Iris pigment epithelial cell (primary cell): ENCODE measurements around the gene GH2.

Experiments used
- DNase-seq: peaks from one replicate; pipeline ENCODE4 v3.0.0-alpha.2; 2011; ENCODE audit warnings: low read depth

Gene GH2

GRCh38 chr17:63841350-63842172 lies 40.2 kb downstream of the GH2 start:
- DNase-seq = peak; percentile 54

DNA sequence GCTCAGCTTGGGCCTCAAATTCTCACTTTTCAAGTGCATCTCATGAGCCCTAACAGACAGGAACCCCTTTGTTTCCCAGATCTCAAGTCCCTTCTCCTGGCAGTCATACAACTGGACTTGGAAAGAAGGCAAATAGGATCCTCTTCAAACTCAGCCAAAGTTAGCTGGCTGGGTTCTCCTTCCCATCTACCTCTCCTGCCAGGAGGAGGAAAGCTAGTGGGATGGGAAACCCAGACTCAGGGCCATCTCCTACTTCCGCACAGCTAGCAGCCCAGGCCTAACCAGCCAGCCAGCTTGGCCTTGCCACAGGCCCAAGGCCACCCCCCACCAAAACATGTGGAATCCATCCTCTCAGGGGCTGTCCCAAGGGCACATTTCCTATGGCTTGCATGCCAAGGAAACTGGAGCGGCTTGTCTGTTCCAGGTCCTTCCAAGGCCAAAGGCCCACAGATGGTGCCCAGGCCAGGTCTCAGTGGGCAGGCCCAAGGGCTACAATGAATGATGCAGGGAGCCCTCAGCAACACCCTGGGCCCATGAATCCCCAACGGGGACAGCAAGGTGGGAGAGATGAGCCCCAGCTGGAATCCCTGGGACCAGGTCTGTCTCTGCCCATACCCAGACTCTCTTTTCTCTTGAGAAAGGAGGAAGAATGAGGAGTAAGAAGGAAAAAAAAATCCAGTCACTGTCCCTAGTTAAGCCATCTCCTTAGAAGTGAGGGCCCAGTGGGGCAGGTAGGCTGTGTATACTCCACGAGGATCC lies 41.0 kb downstream of the GH2 start:
- DNase-seq = no peak

DNA sequence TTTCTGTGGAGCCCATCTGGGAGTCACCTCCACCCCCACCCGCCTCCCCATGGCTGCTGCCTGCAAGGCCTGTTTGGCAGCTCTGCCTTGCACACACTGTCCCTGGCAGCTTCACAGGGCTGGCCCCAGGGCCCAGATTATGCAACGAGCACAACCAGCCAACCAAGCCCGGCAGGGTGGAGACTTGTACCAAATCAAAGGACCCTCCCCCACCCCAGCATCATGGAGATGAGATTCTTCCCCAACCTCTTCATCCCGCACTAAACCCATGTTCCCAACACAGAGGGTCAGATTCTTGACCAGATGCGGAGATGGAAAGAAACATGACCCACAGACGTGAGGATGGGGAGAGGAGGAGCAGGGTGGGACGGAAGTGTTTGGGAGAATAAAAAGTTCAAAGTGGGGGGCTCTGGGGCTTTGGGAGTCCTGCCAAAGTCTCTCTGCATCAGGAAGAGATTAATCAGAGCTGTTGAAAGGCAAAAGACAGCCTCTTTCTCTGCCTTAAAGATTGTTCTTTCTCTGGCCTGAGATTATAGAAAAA lies 43.0 kb downstream of the GH2 start:
- DNase-seq = peak; percentile 84

DNA sequence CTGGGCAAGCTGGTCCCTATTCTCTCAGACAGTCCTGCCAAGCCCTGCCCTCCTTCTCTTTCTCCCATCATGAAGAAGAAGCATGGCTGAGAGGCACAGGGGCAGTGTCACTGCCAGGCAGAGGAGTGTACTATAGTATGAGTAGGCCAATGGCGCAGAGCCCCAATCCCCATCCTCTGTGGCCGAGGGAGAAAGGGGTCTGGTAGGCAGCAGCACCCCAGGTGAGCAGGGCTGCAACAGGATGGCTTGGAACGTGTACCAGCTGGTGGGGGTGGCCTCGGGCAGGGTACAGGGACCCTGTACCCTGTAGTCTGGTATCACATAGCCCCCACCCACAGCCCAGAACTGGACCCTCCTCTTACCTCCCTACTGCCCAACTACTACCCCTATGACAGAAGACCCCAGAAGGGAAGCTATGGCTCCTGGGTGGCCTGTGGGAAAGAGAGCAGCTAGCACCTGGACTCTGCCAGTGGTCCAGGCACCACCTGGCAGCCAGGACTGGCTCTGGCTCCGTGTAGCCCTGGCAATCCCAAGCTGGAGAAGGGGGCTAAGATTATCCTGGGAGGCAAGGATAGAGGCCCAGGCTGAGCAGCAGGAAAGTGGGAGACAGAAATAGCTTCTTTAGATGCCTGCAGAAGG lies 43.7 kb downstream of the GH2 start:
- DNase-seq = no peak

DNA sequence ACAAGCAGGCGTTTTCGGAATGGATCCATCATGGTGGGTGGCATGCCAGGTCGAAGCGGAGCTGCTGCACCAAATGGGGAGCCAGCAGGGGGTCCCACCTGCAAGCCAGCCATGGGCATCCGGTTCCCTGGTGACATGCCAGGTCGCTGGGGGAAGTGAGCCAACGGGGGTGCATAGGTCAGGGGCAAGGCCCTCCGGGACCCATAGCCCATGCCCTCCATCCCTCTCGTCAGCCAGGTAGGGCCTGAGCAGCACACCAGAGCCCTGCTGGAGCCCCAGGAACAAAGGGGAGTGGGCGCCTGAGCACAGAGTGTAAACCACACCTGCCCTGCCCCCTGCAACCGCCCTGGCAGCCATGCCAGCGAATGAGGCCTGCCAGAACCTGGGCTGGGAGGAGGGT lies 44.3 kb downstream of the GH2 start:
- no peak for DNase-seq

- DNase-seq = no peak
These were observed 44.9 kb downstream of the GH2 start for GRCh38 chr17:63836811-63837210.

DNA sequence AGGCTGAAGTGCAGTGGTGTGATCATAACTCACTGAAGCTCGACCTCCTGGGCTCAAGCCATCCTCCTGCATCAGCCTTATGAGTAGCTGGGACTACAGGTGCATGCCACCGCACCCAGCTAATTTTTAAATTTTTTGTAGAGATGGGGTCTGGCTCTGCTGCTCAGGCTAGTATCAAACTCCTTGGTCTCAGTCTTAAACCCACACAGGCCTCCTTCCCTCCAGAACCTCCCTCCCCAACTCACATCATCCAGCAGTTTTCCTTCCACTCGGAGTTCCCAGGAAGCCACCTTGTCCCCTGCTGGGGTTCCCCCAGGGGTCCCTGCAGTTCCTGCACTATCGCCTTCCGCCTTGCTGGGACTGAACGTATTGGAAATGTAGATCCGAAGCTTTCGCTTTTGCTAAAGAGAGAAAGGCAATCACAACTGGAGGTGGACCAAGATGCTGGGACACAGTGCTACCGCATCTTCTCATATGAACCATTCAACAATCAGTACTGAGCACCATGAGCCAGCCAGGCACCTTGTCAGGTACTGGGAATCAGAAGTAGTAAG lies 46.5 kb downstream of the GH2 start:
- no peak for DNase-seq

DNA sequence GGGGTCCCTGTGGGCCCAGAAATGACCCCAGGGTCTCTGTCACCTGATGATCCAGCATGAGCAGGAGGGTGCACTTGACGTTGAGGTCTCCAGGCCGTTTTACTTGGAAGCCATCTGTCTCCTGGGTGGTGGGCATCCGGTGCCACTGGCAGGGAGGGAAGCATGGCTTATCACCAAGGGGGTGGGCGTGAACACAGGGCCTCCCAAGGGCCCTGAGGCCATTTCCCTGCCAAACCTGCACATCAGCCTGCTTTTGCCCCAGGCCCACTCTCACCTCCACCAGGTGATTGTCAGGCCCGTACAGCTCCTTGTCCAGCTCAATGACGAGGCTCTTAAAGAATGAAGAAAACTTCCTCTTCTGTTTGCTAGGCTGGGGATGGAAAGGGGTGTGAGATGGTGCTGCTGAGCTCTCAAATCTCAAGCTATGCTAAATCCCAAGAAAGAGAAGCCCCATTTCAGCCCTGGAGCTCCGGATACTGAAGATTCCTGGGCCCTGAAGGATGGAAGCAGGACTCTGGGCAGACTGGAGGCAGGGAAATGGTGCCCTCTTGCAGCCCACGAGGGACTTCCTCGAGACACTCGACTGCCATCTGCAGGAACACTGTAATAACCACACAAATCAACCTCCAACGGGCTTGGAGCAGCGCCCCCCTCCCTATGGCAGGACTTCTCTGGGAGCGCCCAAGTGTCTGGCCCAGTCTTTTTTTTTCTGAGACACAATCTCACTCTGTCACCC lies 47.1 kb downstream of the GH2 start:
- DNase-seq = peak; percentile 70

- no peak for DNase-seq
These were observed 47.9 kb downstream of the GH2 start for GRCh38 chr17:63833741-63834373.

DNA sequence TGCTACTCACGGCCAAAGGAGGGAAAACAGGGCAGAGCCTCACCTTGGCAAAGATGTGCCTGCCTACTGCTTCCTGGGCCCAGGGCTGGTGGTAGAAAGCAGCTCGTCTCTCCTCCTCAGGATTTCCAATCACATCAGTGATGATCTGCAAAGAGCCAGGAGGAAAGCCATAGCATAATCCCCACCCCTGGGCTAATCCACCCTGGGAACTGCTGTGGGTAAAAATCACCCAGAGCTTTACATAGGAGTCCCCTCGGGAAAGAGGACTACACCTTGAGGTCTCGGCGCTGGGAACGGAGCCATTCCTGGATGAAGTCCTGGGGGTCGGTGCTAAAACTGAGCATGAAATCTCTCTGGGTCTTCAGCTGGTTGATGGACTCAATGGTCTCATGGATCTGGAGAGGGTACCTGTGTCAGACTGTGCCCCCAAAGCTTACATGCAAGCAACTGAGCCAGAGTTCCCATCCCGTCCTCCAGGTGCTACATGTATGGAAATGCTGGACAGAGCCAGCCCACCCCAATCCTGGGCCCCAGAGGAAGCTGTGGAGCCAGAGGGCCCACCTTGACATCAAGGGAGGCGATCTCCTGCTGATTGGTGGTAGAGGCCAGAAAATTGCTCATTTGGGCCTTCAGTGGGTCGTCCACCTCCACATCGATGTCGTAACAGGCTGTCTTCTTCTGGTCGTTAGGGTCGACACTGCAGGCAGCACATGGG lies 48.6 kb downstream of the GH2 start:
- no peak for DNase-seq

- no peak for DNase-seq
These were observed 49.3 kb downstream of the GH2 start for GRCh38 chr17:63832455-63832854.

GRCh38 chr17:63832014-63832413 lies 49.7 kb downstream of the GH2 start:
- DNase-seq = no peak

GRCh38 chr17:63831505-63831904 lies 50.2 kb downstream of the GH2 start:
- DNase-seq = no peak

- DNase-seq = no peak
These were observed 50.7 kb downstream of the GH2 start for GRCh38 chr17:63830904-63831491.

DNA sequence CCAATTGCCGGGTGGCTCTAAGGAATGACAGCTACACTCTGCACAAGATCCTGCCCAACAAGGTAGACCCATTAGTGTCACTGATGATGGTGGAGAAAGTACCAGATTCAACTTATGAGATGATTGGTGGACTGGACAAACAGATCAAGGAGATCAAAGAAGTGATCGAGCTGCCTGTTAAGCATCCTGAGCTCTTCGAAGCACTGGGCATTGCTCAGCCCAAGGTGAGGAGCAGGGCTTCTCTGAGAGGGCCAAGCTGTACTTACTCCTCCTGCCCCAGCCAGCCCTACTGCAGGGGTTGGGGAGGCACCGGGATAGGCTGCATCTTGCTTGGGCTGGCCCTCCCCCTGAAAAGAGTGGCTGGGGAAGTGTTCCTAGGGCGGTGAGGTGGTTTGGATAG lies 51.5 kb downstream of the GH2 start:
- DNase-seq = no peak
